ENCODE results near the gene P2RX5.

DNA sequence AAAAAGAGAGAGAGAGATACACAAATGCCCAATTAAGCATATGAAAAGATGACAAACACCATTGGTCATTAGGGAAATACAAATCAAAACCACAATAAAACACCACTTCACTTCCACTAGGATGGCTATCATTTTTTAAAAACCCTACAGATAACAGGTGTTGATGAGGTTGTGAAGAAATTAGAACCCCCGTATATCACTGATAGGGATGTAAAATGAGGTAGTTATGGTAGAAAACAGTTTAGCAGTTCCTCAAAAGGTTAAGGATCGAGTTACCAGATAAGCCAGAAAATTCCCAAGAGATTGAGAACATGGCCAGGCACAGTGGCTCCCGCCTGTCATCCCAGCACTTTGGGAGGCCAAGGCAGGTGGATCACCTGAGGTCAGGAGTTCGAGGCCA is 2.8 kb downstream of the P2RX5 start:
- TF ChIP-seq, protein P1, sequence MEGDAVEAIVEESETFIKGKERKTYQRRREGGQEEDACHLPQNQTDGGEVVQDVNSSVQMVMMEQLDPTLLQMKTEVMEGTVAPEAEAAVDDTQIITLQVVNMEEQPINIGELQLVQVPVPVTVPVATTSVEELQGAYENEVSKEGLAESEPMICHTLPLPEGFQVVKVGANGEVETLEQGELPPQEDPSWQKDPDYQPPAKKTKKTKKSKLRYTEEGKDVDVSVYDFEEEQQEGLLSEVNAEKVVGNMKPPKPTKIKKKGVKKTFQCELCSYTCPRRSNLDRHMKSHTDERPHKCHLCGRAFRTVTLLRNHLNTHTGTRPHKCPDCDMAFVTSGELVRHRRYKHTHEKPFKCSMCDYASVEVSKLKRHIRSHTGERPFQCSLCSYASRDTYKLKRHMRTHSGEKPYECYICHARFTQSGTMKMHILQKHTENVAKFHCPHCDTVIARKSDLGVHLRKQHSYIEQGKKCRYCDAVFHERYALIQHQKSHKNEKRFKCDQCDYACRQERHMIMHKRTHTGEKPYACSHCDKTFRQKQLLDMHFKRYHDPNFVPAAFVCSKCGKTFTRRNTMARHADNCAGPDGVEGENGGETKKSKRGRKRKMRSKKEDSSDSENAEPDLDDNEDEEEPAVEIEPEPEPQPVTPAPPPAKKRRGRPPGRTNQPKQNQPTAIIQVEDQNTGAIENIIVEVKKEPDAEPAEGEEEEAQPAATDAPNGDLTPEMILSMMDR (IDR thresholded peaks at IDR 0.05 in 8 of 11, conservative IDR thresholded peaks at IDR 0.05 in 3 of 11): no peak
- TF ChIP-seq POLR2AphosphoS5 (IDR thresholded peaks at IDR 0.05) (no peak), POLR2A (IDR thresholded peaks at IDR 0.05) (no peak)

Measured in spleen (tissue), 7 donors.